ENCODE results near the gene CEP112. TPM values are rescaled to one million over a fixed set of nuclear protein-coding genes. Genes with fewer than 3 reads are reported as not detected.
"Not testable (repeated sequence)": the region's sequence is repeated elsewhere in the genome, so short reads cannot be mapped to it uniquely, and the experiment has no call there.

The CEP112 gene
- total and polyA plus RNA-seq, 8 donors = 8.4 to 11.4 (median 9.8) TPM

GRCh38 chr17:65850486-65850885, 341.4 kb downstream of the CEP112 start:
- intact Hi-C loops (cut with DNase I) = no loop called here
- Histone ChIP-seq H3K9me3 (no peaks in the 10 kb centered on the region), H3K4me1 (no peaks in the 10 kb centered on the region), H3K36me3 (no peaks in the 10 kb centered on the region), H3K4me3 (no peak overlapping the region), H3K27me3 (no peaks in the 10 kb centered on the region), H3K27ac (no peak overlapping the region)
- 85 to 92% methylated on average over 2 of the region's 2 CpGs for WGBS, 2 donors
- TF ChIP-seq CTCF (IDR thresholded peaks at IDR 0.05) = no peak
- DNase-seq (no peak), FAIRE-seq (no peak), ATAC-seq (peak in 3 of 4 donors; percentile 21 to 41 (median 33))

- DNase-seq (no peak), FAIRE-seq (no peak), ATAC-seq (no peak)
- Histone ChIP-seq H3K27me3 (no peaks in the 10 kb centered on the region), H3K4me1 (no peaks in the 10 kb centered on the region), H3K9me3 (no peaks in the 10 kb centered on the region), H3K27ac (no peak overlapping the region), H3K4me3 (no peak overlapping the region), H3K36me3 (no peaks in the 10 kb centered on the region)
- intact Hi-C loops (cut with DNase I) = no loop called here
- 61 to 67% methylated on average over 5 of the region's 5 CpGs for WGBS, 2 donors
- TF ChIP-seq CTCF (IDR thresholded peaks at IDR 0.05) = no peak
Measured at GRCh38 chr17:65848751-65849150, 343.2 kb downstream of the CEP112 start.

GRCh38 chr17:65841089-65841488, 350.8 kb downstream of the CEP112 start:
- WGBS, 2 donors = 87 to 89% methylated on average over 1 of the region's 1 CpG
- no peaks in the 10 kb centered on the region for H3K9me3 ChIP-seq
- no peaks in the 10 kb centered on the region for H3K36me3 ChIP-seq
- ATAC-seq (no peak), FAIRE-seq (no peak), DNase-seq (no peak)
- H3K4me1 ChIP-seq = no peaks in the 10 kb centered on the region
- TF ChIP-seq CTCF (IDR thresholded peaks at IDR 0.05) = no peak
- H3K27ac ChIP-seq = no peak overlapping the region
- H3K4me3 ChIP-seq = no peak overlapping the region
- intact Hi-C loops (cut with DNase I) = no loop called here
- no peaks in the 10 kb centered on the region for H3K27me3 ChIP-seq

- H3K4me1 ChIP-seq; H3K4me3 ChIP-seq; H3K36me3 ChIP-seq; ATAC-seq; DNase-seq; H3K27me3 ChIP-seq; FAIRE-seq; intact Hi-C loops (cut with DNase I); H3K27ac ChIP-seq; H3K9me3 ChIP-seq: not testable (repeated sequence)
- 95 to 96% methylated on average over 17 to 24 of the region's 24 CpGs for WGBS, 2 donors
Measured at GRCh38 chr17:65837232-65837631, 354.7 kb downstream of the CEP112 start.

- DNase-seq (no peak), FAIRE-seq (no peak), ATAC-seq (no peak)
- H3K36me3 ChIP-seq = no peaks in the 10 kb centered on the region
- no peak overlapping the region for H3K27ac ChIP-seq
- no peak overlapping the region for H3K4me3 ChIP-seq
- H3K27me3 ChIP-seq = no peaks in the 10 kb centered on the region
- H3K9me3 ChIP-seq = no peaks in the 10 kb centered on the region
- no peak for TF ChIP-seq CTCF (IDR thresholded peaks at IDR 0.05)
- intact Hi-C loops (cut with DNase I) = no loop called here
- H3K4me1 ChIP-seq = no peaks in the 10 kb centered on the region
- WGBS, 2 donors = 91 to 97% methylated on average over 1 of the region's 1 CpG
Measured at GRCh38 chr17:65833214-65833613, 358.7 kb downstream of the CEP112 start.

- TF ChIP-seq CTCF (IDR thresholded peaks at IDR 0.05) = no peak
- intact Hi-C loops (cut with DNase I) = no loop called here
- no peak for FAIRE-seq
Measured at GRCh38 chr17:65830356-65830755, 361.6 kb downstream of the CEP112 start.

GRCh38 chr17:65826577-65826976, 365.4 kb downstream of the CEP112 start:
- H3K9me3 ChIP-seq; FAIRE-seq; ATAC-seq; intact Hi-C loops (cut with DNase I); DNase-seq; H3K36me3 ChIP-seq; H3K27me3 ChIP-seq; H3K4me3 ChIP-seq; H3K27ac ChIP-seq; H3K4me1 ChIP-seq: not testable (repeated sequence)
- WGBS, 2 donors = 89 to 90% methylated on average over 2 of the region's 2 CpGs

More at GRCh38 chr17:65830356-65830755, 361.6 kb downstream of the CEP112 start:
- WGBS, 2 donors = 83 to 91% methylated on average over 2 of the region's 2 CpGs
- H3K36me3 ChIP-seq = no peaks in the 10 kb centered on the region
- no peak overlapping the region for H3K27ac ChIP-seq
- DNase-seq (no peak), ATAC-seq (no peak)
- no peaks in the 10 kb centered on the region for H3K4me1 ChIP-seq
- no peaks in the 10 kb centered on the region for H3K9me3 ChIP-seq
- no peak overlapping the region for H3K4me3 ChIP-seq
- no peaks in the 10 kb centered on the region for H3K27me3 ChIP-seq
